NCI-H1694 (cell line): ENCODE data around the gene ABHD4.
A peak's percentile ranks its signal among the peaks of the same experiment; 100 is the strongest.
"Not testable (repeated sequence)": the region's sequence is repeated elsewhere in the genome, so short reads cannot be mapped to it uniquely, and the experiment has no call there.

Source experiments
- DNase-seq: peaks from one replicate; lab custom pipeline; 2025; lab: John Stamatoyannopoulos, UW

ABHD4 gene

GRCh38 chr14:22627506-22628263, 29.6 kb downstream of the ABHD4 start:
- DNase-seq = no peak

- no peak for DNase-seq
These were observed 31.3 kb downstream of the ABHD4 start for GRCh38 chr14:22629361-22629760.

DNA sequence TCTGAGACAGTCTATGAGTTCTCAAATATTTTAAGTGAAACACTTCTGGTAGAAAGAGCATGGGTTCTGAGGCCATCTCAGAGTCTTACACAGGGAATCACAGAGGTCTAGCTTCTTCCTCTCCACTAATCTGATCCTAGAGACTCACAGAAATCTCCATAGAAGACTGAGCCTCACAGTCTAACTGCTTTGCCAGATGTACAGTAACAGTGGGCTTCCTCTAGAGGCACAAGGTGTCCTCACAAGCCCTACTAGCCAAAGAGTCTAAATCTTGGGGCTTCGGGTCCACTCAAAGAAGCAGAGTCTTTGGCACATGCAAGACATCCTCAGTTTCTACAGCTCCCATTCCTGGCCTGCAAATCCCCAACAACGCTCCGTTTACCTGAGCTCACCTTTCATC, 32.0 kb downstream of the ABHD4 start:
- no peak for DNase-seq

DNA sequence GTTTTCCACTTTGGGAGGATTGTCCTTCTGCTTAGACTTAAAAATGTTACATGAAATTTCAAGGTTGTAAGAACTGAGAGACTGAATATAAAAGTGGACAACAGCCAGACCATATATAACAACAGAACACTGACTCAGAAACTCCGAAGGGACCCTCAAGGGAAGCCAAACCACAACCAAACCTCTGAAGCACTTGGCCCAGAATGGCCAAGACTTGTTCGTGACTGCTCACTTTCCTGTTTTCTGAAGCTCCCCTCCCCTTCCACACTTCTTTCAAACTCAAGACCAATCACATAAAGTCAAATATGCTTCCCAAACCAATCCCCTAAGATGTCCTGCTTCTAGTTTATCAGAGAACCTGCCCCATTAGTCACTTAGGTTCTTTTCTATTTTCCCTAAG, 32.4 kb downstream of the ABHD4 start:
- DNase-seq = no peak

GRCh38 chr14:22634233-22634900, 36.3 kb downstream of the ABHD4 start:
- no peak for DNase-seq

GRCh38 chr14:22635980-22636379, 37.9 kb downstream of the ABHD4 start:
- DNase-seq = not testable (repeated sequence)

GRCh38 chr14:22640192-22640591, 42.1 kb downstream of the ABHD4 start:
- no peak for DNase-seq

GRCh38 chr14:22641846-22642245, 43.7 kb downstream of the ABHD4 start:
- DNase-seq = no peak

- DNase-seq = no peak
These were observed 46.2 kb downstream of the ABHD4 start, which contains the start of gene OR6J1 for GRCh38 chr14:22644305-22644635. TSS of gene OR6J1 (minus strand) at chr14:22644352. CDS start at chr14:22634811, 9,541 bp downstream.

DNA sequence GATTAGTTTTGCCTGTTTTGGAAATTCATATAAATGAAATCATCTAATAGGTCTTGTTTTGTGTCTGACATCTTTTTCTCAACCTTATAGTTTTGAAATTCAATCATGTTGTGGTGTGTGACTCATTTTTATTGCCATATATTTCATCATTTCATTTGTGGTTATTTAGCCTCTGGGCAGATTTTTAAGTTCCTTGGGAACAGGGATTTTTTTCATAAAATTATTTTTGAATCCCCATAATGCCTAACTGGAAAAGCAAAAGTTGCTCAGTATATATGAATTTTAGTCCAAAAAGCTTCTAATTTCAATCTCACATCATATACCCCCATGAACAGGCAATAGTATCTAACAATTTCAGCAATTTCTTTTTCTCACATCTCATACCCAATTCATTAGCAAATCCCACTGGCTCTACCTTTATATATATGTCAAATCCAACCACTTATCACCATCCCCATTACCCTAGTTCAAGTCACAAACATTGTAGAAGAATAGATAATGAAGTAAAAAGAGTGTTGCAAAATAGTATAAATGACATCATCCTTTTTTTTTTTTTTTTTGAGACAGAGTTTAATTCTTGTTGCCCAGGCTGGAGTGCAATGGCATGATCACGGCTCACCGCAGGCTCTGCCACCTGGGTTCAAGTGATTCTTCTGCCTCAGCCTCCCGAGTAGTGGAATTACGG, 48.6 kb downstream of the ABHD4 start:
- DNase-seq = no peak

DNA sequence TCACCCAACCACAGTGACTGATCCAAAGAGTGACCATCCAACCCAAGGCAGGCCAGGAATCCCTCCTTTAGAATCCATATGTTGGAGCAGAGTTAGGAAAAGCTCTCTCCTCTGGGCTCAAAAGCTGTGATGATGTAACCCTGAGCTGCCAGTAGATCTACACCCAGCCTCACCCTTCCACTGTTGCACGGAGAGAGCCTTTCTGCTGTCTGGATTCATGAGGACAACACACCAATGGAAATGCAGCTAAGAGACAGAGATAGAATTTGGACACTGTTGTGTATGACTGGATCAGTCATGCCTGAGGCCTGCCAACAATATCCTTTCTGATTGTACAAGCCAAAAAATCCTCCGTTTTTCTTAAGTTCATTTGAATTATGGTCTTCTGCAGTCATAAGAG, 50.4 kb downstream of the ABHD4 start:
- DNase-seq = no peak

GRCh38 chr14:22650046-22650739, 52.1 kb downstream of the ABHD4 start:
- no peak for DNase-seq

DNA sequence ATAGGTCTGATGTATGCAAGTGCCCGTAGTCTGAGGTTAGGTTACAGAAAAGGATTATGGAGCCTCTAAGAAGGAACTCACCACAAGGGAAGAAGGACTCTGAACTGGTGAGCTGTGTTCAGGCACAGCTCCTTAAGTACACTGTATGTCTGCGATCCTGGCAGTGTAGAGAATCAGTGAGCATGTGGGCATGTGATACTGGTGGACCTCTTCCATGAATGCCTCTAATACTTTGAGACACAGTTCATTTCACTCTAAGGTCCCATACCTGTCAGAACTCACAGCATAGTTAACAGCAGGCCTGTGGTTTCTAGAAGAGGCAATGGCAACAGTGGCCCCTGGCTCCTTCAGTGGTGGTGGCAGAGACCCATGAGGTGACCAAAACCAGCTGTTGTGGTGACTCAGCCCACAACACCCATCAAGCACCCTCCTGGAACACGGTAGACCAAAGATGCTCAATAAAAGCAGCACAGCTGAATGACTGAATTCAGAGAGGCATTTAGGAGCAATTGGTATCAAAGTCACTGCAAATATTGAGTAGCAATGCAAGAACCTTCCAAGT, 52.9 kb downstream of the ABHD4 start:
- no peak for DNase-seq

DNA sequence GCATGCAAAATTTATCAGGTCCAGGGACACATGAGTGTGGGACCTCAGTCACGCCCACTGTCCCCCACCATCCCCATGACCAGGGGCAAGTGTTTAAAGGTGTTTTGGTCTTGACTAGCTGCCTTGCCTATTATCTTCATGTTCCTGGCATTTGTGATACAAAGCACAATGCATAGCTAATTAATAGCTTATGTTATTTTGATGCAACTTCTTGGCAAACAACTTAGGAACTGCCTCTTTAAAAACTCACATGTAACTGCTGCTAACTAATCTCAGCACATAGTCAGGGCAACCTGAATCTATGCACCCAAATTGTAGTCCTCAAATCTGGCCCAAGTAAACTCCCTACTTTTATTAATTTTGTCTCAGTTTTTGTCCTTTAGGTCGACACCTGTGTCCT, 53.5 kb downstream of the ABHD4 start:
- DNase-seq = no peak

DNA sequence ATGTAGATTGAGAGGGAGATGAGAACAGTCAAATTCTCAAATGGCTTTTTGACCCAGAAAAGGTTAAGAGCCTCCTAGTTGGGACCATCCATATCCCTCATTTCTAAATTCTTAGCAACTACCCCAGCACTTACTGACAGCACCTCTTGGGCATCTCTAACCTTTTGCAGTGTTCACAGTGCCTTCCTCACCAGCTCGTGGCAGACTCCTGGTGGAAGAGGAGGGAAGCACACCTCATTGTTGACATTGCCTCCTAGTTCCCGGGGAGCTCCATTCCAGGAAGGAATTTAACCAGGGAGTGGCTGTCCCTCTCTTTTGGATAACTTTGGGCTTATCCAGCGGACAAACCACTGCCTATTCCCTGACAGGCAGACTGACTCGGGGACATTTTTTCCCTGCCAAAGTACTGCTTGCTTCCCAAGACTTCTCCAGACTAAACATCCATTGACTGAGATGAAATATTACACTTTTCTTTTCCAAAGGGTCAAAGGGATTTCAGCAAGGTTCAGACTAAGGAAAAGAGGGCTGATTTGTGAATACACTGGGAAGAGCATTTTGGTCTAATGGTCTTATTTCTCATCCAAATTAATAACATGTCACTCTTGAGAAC, 55.0 kb downstream of the ABHD4 start:
- DNase-seq = peak; percentile 68

DNA sequence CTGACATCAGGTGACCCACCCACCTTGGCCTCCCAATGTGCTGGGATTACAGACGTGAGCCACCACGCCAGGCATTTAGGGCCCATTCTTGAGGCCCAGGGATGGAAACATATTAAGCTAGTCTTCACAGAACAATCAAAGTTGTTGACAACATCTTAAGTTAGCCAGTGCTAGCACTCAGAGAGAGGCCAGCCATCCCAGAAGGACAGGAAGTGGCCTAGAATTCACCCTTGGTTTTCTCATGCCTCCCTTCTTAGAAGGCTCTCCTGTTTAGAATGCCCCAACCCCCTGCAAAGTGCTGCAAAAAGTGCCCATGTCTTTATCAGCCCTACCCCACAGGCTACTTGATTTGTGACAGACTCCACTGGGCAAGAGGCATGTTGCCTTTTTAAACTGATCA, 58.1 kb downstream of the ABHD4 start:
- DNase-seq = no peak

GRCh38 chr14:22656945-22657731, 59.0 kb downstream of the ABHD4 start:
- no peak for DNase-seq

DNA sequence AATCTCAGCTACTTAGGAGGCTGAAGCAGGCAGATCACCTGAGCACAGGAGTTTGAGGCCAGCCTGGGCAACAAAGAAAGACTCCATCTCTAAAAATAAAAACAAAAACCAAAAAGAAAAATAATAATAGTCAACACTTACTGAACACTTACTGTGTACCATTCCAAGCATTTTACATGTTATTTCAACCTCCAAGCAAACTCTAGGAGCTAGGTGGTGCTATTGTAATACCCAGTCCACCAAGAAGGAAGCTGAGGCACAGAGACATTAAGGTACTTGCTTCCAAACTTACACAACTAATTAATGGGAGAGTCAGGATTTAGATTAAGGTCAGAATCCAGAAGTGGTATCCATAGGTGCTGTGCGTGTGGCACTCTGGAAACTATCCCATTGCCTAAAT, 59.8 kb downstream of the ABHD4 start:
- no peak for DNase-seq

DNA sequence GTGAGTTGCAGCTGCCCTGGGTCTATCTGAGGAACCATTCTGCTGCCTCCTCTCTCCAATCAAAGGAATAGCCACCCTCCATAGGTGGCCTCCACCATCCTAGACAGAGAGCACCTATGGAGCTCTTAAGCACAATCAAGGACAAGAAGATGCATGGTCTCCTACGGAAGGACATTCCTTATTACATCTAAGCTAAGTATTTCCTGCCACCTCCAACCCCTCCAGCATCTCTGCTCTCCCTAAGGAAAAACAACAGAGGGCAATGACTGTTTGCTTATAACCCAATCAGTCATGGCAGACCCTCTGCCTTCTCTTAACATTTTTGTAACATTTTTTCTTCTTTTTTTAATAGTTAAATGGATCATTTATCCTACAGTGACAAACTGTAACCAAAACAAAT, 60.8 kb downstream of the ABHD4 start:
- DNase-seq = no peak

DNA sequence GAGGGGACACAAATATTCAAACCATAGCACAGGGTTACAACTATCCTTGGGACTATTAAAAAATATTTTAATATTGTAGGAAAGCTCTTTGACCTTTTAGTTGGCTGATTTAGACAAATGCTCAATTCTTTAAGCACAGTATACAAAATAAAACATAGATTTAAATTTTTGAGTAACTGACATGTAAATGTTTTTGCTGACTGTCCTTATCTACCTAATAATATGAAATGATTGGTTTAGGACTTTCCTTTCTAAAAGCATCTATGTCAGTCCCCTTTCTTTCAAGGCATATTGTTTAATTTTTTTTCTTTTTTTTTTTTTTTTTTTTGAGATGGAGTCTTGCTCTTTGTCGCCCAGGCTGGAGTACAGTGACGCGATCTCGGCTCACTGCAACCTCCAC, 62.6 kb downstream of the ABHD4 start:
- no peak for DNase-seq
